SJSA1 (cell line): ENCODE measurements around the gene WFDC12. TPM values are rescaled to one million over a fixed set of nuclear protein-coding genes. Genes with fewer than 3 reads are reported as not detected.

Experiments
- DNase-seq, 2 experiments: peaks; one replicate each; pipeline ENCODE4 v3.0.0-alpha.2; 2015 to 2020; ENCODE audit warnings: low spot score in 2 of 2, low read depth in 1 of 2
- H3K27ac ChIP-seq: fragments of 250-450 bp; sonication (Bioruptor Pico); 2 replicates; pipeline ENCODE4 v1.5.1; 2020; ENCODE audit warnings: mild to moderate bottlenecking, moderate library complexity
- H3K27me3 ChIP-seq: fragments of 250-450 bp; sonication (Bioruptor Pico); replicated peaks from 2 replicates; pipeline ENCODE4 v1.5.1; 2020; ENCODE audit warnings: mild to moderate bottlenecking, moderate library complexity
- H3K36me3 ChIP-seq: fragments of 250-450 bp; sonication (Bioruptor Pico); 2 replicates; pipeline ENCODE4 v1.5.1; 2020; ENCODE audit warnings: mild to moderate bottlenecking
- H3K4me1 ChIP-seq: fragments of 250-450 bp; sonication (Bioruptor Pico); replicated peaks from 2 replicates; pipeline ENCODE4 v1.6.1; 2021; ENCODE audit warnings: mild to moderate bottlenecking
- H3K4me3 ChIP-seq: fragments of 250-450 bp; sonication (Bioruptor Pico); 2 replicates; pipeline ENCODE4 v1.5.1; 2020; ENCODE audit warnings: mild to moderate bottlenecking
- H3K9me3 ChIP-seq: fragments of 250-450 bp; sonication (Bioruptor Pico); replicated peaks from 2 replicates; pipeline ENCODE4 v1.5.1; 2020; ENCODE audit warnings: mild to moderate bottlenecking
- total RNA-seq: library from RNA; depleted of rRNA; stranded (reverse); fragments of >200 nt; shearing (Covaris generic); gene quantifications from 2 replicates; pipeline ENCODE4 v1.2.3, GENCODE V29; 2014

The WFDC12 gene
- total RNA-seq, 1 experiment from 2014 or later = not detected

DNA sequence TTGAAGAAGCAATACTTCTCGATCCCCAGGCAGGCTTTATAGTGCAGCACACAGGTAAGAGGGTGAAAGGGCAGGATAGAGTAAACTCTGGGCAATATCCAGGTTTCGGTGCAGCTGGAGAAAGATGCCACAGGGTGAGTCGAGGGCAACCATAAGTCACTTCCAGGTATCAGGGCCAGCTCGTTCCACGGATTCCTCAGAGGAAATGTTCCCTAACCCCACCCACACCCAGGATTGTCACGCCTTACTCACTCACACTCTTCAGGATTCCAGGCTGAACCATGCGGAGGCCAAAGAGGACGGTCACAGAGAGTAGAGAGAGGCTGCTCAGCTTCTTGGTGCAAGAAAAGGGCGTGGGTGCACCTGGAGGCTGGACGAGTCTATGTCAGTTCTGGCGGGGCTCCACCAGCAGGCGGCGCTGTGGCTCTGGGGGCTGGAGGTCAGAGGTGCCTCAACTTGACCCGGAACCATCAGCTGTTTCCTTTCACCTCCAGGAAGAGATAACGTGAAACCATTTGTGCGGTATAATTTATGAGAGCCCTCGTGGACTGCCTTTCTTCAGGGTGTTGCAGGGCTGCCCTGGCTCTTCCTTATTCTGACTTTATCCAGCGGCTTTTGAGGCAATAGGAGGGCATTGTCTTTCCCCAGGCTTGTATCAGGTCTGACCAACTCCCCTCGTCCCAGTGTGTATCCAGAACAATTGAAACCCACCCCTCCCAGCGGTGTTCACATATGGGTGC, 14.5 kb upstream of the WFDC12 start:
- no peaks in the 10 kb centered on the region for H3K9me3 ChIP-seq
- no peaks in the 10 kb centered on the region for H3K4me1 ChIP-seq
- peak in 1 of 2 experiments; percentile 12 for DNase-seq
- 0 out of 2 replicates have a peak, but pooled peaks cover 5% of the 10 kb centered on the region for H3K27me3 ChIP-seq
- no peaks in the 10 kb centered on the region for H3K36me3 ChIP-seq
- H3K4me3 ChIP-seq = no peak overlapping the region
- H3K27ac ChIP-seq = no peak overlapping the region

DNA sequence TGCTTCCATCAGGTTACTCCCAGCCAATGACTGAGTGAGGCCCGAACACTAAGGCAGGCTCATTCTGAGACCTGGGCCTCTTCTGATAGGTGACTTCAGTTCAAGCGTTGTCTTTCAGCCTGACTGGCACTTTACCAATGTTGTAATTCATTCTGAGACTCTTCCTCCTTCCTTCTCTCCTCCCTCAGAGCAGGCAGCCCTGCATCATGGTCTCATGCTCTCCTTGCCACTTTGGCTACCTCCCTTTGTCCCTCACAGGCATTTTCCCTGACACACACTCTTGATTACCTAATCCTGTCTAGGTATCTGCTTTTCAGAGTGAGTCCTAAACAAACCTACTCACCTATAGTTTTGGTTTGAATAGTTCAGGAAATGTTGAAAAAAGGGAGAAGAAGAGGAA, 12.6 kb upstream of the WFDC12 start:
- H3K36me3 ChIP-seq = no peaks in the 10 kb centered on the region
- H3K27ac ChIP-seq = no peak overlapping the region
- H3K27me3 ChIP-seq = peaks cover 5% of the 10 kb centered on the region; the same call in 1 of the 2 replicates
- no peaks in the 10 kb centered on the region for H3K4me1 ChIP-seq
- no peak for DNase-seq
- no peak overlapping the region for H3K4me3 ChIP-seq
- no peaks in the 10 kb centered on the region for H3K9me3 ChIP-seq

DNA sequence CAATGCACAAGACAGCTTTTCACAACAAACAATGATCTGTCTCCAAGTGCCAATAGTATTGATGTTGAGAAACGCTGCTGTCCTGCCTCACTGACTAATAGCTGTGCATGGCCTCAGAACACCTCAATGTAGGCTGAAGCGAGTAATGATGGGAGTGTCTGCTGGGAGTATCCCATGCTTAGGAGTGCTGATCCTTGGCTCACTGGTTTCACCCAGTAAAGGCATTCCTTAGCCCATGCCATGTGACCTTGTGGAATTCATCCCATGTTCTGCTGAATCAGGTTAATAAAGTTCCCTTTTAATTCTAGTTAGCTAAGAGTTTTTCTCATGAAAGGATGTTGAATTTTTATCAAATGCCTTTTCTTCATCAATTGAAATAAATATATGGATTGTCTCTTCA, 3.8 kb upstream of the WFDC12 start:
- DNase-seq = no peak
- Histone ChIP-seq H3K4me1 (no peaks in the 10 kb centered on the region), H3K9me3 (no peaks in the 10 kb centered on the region), H3K27me3 (peaks cover 8% of the 10 kb centered on the region), H3K36me3 (no peaks in the 10 kb centered on the region), H3K4me3 (no peak overlapping the region), H3K27ac (no peak overlapping the region)

- Histone ChIP-seq H3K9me3 (no peaks in the 10 kb centered on the region), H3K4me1 (no peaks in the 10 kb centered on the region), H3K36me3 (no peaks in the 10 kb centered on the region), H3K27me3 (peaks cover 15% of the 10 kb centered on the region), H3K27ac (no peak overlapping the region), H3K4me3 (no peak overlapping the region)
- no peak for DNase-seq
Observed at GRCh38 chr20:45121388-45121787, 2.9 kb downstream of the WFDC12 start.

GRCh38 chr20:45119556-45120266, 4.6 kb downstream of the WFDC12 start:
- Histone ChIP-seq H3K4me1 (no peaks in the 10 kb centered on the region), H3K4me3 (no peak overlapping the region), H3K27me3 (peaks cover 15% of the 10 kb centered on the region), H3K9me3 (no peaks in the 10 kb centered on the region), H3K27ac (no peak overlapping the region), H3K36me3 (no peaks in the 10 kb centered on the region)
- DNase-seq = no peak

GRCh38 chr20:45118028-45118427, 6.2 kb downstream of the WFDC12 start:
- DNase-seq = no peak
- H3K4me3 ChIP-seq = no peak overlapping the region
- H3K36me3 ChIP-seq = no peaks in the 10 kb centered on the region
- H3K9me3 ChIP-seq = no peaks in the 10 kb centered on the region
- H3K27ac ChIP-seq = no peak overlapping the region
- peaks cover 15% of the 10 kb centered on the region for H3K27me3 ChIP-seq
- no peaks in the 10 kb centered on the region for H3K4me1 ChIP-seq

GRCh38 chr20:45117581-45117980, 6.7 kb downstream of the WFDC12 start:
- Histone ChIP-seq H3K36me3 (no peaks in the 10 kb centered on the region), H3K9me3 (no peaks in the 10 kb centered on the region), H3K27me3 (peaks cover 15% of the 10 kb centered on the region), H3K4me3 (no peak overlapping the region), H3K27ac (no peak overlapping the region), H3K4me1 (no peaks in the 10 kb centered on the region)
- DNase-seq = no peak

- DNase-seq = no peak
- H3K9me3 ChIP-seq = no peaks in the 10 kb centered on the region
Observed at GRCh38 chr20:45115829-45116228, 8.4 kb downstream of the WFDC12 start.

DNA sequence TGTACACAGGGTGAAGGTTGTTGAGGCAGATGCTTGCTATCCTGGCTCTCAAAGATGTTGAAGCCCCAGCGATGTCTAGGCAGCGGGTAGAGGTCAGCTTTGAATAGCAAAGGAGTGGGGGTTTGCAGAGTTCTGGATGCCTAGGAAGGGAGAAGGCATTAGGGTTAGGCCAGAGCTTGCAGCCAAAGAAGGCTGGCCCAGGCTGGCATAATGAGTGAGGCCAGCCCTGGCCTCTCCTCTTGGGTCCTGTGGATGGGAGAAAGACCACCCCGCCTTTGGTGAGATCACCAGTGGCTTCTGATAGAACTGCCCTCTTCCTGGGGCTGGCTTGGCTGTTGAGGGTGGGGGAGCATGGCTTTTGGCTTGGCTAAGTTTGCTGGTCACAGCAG, 8.9 kb downstream of the WFDC12 start:
- no peaks in the 10 kb centered on the region for H3K9me3 ChIP-seq
- no peak overlapping the region for H3K27ac ChIP-seq
- peaks cover 15% of the 10 kb centered on the region; the same call in 1 of the 2 replicates for H3K27me3 ChIP-seq
- H3K4me1 ChIP-seq = no peaks in the 10 kb centered on the region
- DNase-seq = no peak
- H3K4me3 ChIP-seq = no peak overlapping the region
- H3K36me3 ChIP-seq = no peaks in the 10 kb centered on the region

More at GRCh38 chr20:45115829-45116228, 8.4 kb downstream of the WFDC12 start:
- H3K4me3 ChIP-seq = no peak overlapping the region
- H3K4me1 ChIP-seq = no peaks in the 10 kb centered on the region
- no peak overlapping the region for H3K27ac ChIP-seq
- H3K36me3 ChIP-seq = no peaks in the 10 kb centered on the region
- peaks cover 15% of the 10 kb centered on the region; the same call in 1 of the 2 replicates for H3K27me3 ChIP-seq

DNA sequence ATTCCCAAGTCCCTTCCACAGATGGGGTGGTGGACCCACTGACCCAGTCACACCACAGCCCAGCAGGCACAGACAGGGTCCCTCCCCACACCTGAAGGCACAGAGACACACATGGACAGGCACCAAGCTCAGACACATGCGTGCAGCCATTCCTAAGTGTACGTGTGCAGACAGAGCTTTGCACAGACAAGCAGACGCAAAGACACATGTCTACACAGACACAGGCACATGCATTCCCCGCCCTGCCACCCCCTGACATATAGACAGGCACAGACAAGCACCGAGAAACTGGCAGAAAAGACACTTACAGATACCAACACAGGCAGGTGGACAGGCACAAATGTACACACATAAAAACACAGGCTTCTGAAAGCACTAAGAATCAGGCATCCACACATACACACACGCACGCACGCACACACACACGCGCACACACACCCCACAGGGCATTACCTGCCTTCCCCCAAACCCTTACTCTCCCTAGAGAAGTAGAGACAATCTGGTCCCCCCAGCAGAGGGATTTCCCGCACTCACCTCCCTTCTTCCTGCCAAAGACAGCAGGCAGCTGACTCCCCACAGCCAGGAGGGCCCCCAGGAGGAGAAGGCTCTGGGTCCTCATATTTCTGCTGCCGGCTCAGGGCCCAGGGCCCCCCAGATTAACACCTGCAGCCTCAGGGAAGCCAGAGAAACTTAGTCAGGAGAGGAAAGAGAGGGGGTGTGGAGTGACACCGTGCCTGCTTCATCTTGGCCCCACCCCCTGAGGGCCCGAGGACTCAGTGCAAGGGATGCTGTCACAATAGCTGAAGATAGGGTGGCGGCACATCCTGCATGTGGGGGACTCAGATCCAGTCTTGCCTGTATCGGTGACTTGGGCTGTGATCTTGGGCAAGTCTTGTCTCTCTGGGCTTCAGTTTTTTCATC, 9.5 kb downstream of the WFDC12 start, which contains the start of gene WFDC5:
Gene WFDC5, minus strand, starts transcription at position 710 of the 921 bp plus-strand sequence. Its CDS starts 91 bp downstream, at position 619.
- no peaks in the 10 kb centered on the region for H3K4me1 ChIP-seq
- no peaks in the 10 kb centered on the region for H3K36me3 ChIP-seq
- no peak within 1 kb of the TSS for H3K4me3 ChIP-seq
- H3K9me3 ChIP-seq = no peaks in the 10 kb centered on the region
- DNase-seq = peak in 1 of 2 experiments; percentile 24
- peaks cover 15% of the 10 kb centered on the region; the same call in 1 of the 2 replicates for H3K27me3 ChIP-seq
- H3K27ac ChIP-seq = no peak within 1 kb of the TSS

GRCh38 chr20:45113865-45114264, 10.4 kb downstream of the WFDC12 start:
- Histone ChIP-seq H3K4me3 (no peak overlapping the region), H3K36me3 (no peaks in the 10 kb centered on the region), H3K4me1 (no peaks in the 10 kb centered on the region), H3K27ac (no peak overlapping the region), H3K27me3 (peaks cover 6% of the 10 kb centered on the region; the same call in 1 of the 2 replicates), H3K9me3 (no peaks in the 10 kb centered on the region)
- peak in 1 of 2 experiments; percentile 29 for DNase-seq

- Histone ChIP-seq H3K9me3 (no peaks in the 10 kb centered on the region), H3K27me3 (no peaks in the 10 kb centered on the region), H3K4me1 (no peaks in the 10 kb centered on the region), H3K27ac (no peak overlapping the region), H3K4me3 (no peak overlapping the region), H3K36me3 (no peaks in the 10 kb centered on the region)
- DNase-seq = no peak
Observed at GRCh38 chr20:45112754-45113153, 11.5 kb downstream of the WFDC12 start.

- DNase-seq = peak in 1 of 2 experiments; percentile 37
- no peaks in the 10 kb centered on the region for H3K27me3 ChIP-seq
- H3K4me3 ChIP-seq = no peak overlapping the region
- H3K9me3 ChIP-seq = no peaks in the 10 kb centered on the region
- no peaks in the 10 kb centered on the region for H3K36me3 ChIP-seq
- no peaks in the 10 kb centered on the region for H3K4me1 ChIP-seq
- no peak overlapping the region for H3K27ac ChIP-seq
Observed at GRCh38 chr20:45111799-45112471, 12.3 kb downstream of the WFDC12 start.
